Stimulated activated CD4-positive, alpha-beta T cell treated with anti-CD3 and anti-CD28 coated beads, Interleukin-12 subunit alpha, Interleukin-12 subunit beta, amount 100 ng/mL, for 24 hours (primary cell): ENCODE data around the gene GNE.
"Not testable (repeated sequence)": the region's sequence is repeated elsewhere in the genome, so short reads cannot be mapped to it uniquely, and the experiment has no call there.

ENCODE experiments used
- DNase-seq, 2 experiments: peaks; one replicate each; pipeline ENCODE4 v3.0.0-alpha.2; 2020; ENCODE audit warnings: low read depth in 2 of 2

GNE gene

GRCh38 chr9:36273354-36273753 is 15.1 kb upstream of the GNE start:
- DNase-seq = not testable (repeated sequence)

GRCh38 chr9:36268007-36268427 is 9.8 kb upstream of the GNE start:
- no peak for DNase-seq

GRCh38 chr9:36264896-36265295 is 6.6 kb upstream of the GNE start:
- DNase-seq = no peak

GRCh38 chr9:36263683-36264082 is 5.4 kb upstream of the GNE start:
- DNase-seq = no peak

GRCh38 chr9:36258996-36259533 is 817 bp upstream of the GNE start:
- DNase-seq = no peak

- DNase-seq = no peak
These were observed 6.8 kb downstream of the GNE start for GRCh38 chr9:36251428-36251827.

- DNase-seq = no peak
These were observed 8.2 kb downstream of the GNE start for GRCh38 chr9:36250079-36250478.

GRCh38 chr9:36249189-36249588 is 9.1 kb downstream of the GNE start:
- no peak for DNase-seq

- DNase-seq = not testable (repeated sequence)
These were observed 10.2 kb downstream of the GNE start for GRCh38 chr9:36248061-36248460.

- no peak for DNase-seq
These were observed 10.9 kb downstream of the GNE start for GRCh38 chr9:36247356-36247755.

- DNase-seq = no peak
These were observed 12.3 kb downstream of the GNE start for GRCh38 chr9:36245906-36246305.

- DNase-seq = not testable (repeated sequence)
These were observed 18.6 kb downstream of the GNE start for GRCh38 chr9:36239675-36240074.

GRCh38 chr9:36239205-36239604 is 19.0 kb downstream of the GNE start:
- not testable (repeated sequence) for DNase-seq

GRCh38 chr9:36237230-36237629 is 21.0 kb downstream of the GNE start:
- DNase-seq = no peak

- DNase-seq = no peak
These were observed 35.8 kb downstream of the GNE start for GRCh38 chr9:36222449-36222848.

- no peak for DNase-seq
These were observed 36.6 kb downstream of the GNE start for GRCh38 chr9:36221667-36222066.

GRCh38 chr9:36218411-36218901 is 39.8 kb downstream of the GNE start:
- DNase-seq = no peak

GRCh38 chr9:36218011-36218410 is 40.2 kb downstream of the GNE start:
- no peak for DNase-seq

- DNase-seq = no peak
These were observed 40.8 kb downstream of the GNE start for GRCh38 chr9:36217256-36217968.

- no peak for DNase-seq
These were observed 43.7 kb downstream of the GNE start for GRCh38 chr9:36214571-36214970.

GRCh38 chr9:36213989-36214388 is 44.3 kb downstream of the GNE start:
- no peak for DNase-seq

- DNase-seq = no peak
These were observed 44.9 kb downstream of the GNE start for GRCh38 chr9:36213387-36213786.

GRCh38 chr9:36211510-36211909 is 46.7 kb downstream of the GNE start:
- no peak for DNase-seq

GRCh38 chr9:36210722-36211121 is 47.5 kb downstream of the GNE start:
- no peak for DNase-seq
